ENCODE measurements around the gene RASEF. TPM values are rescaled to one million over a fixed set of nuclear protein-coding genes. Genes with fewer than 3 reads are reported as not detected.
A peak's percentile ranks its signal among the peaks of the same experiment; 100 is the strongest.

The RASEF gene
- total and polyA plus RNA-seq, 12 donors, result under 0.01 to 0.24 (median 0.08) TPM; not detected in 4

GRCh38 chr9:83065233-83065632 is 2.3 kb upstream of the RASEF start:
- ATAC-seq, result no peak
- 85 to 86% methylated on average over 1 of the region's 1 CpG for WGBS, 2 donors
- no peak for DNase-seq

GRCh38 chr9:83061990-83062650 is 822 bp downstream of the RASEF start:
- DNase-seq (no peak), ATAC-seq (peak in 3 of 8 donors; percentile 12 to 31 (median 22))
- 1 to 2% methylated on average over 53 of the region's 53 CpGs for WGBS, 2 donors
- intact Hi-C loops (cut with DNase I), result no loop called here
- Histone ChIP-seq H3K4me1 (peaks cover 0 to 22% (median 17%) of the 10 kb centered on the region in 9 donors), H3K4me3 (peak overlapping the region; percentile 2 to 50 (median 38)), H3K27ac (no peak overlapping the region), H3K9me3 (peaks cover 0 to 7% (median 0%) of the 10 kb centered on the region in 11 donors), H3K36me3 (no peaks in the 10 kb centered on the region), H3K27me3 (peaks cover 7 to 81% (median 61%) of the 10 kb centered on the region in 7 donors)
- no peak for TF ChIP-seq CTCF (IDR thresholded peaks at IDR 0.05)

More at GRCh38 chr9:83065233-83065632, 2.3 kb upstream of the RASEF start:
- Histone ChIP-seq H3K27me3 (peaks cover 7 to 67% (median 55%) of the 10 kb centered on the region in 7 donors), H3K27ac (no peak overlapping the region), H3K4me1 (peaks cover 0 to 22% (median 17%) of the 10 kb centered on the region in 9 donors), H3K36me3 (no peaks in the 10 kb centered on the region), H3K9me3 (peaks cover 0 to 7% (median 0%) of the 10 kb centered on the region in 11 donors), H3K4me3 (no peak overlapping the region)
- TF ChIP-seq CTCF (IDR thresholded peaks at IDR 0.05), result no peak
- intact Hi-C loops (cut with DNase I), result no loop called here

GRCh38 chr9:83061036-83061435 is 1.9 kb downstream of the RASEF start:
- H3K9me3 ChIP-seq, result peaks cover 0 to 7% (median 0%) of the 10 kb centered on the region in 11 donors
- DNase-seq, result no peak
- H3K27me3 ChIP-seq, result peaks cover 7 to 83% (median 61%) of the 10 kb centered on the region in 7 donors
- ATAC-seq, result no peak
- no peak overlapping the region for H3K27ac ChIP-seq
- 79 to 82% methylated on average over 2 of the region's 2 CpGs for WGBS, 2 donors
- intact Hi-C loops (cut with DNase I), result no loop called here
- no peaks in the 10 kb centered on the region for H3K36me3 ChIP-seq
- TF ChIP-seq CTCF (IDR thresholded peaks at IDR 0.05), result no peak
- no peak overlapping the region for H3K4me3 ChIP-seq
- H3K4me1 ChIP-seq, result peaks cover 0 to 22% (median 17%) of the 10 kb centered on the region in 9 donors

- Histone ChIP-seq H3K4me3 (no peak overlapping the region), H3K27ac (no peak overlapping the region), H3K36me3 (no peaks in the 10 kb centered on the region), H3K27me3 (peaks cover 7 to 78% (median 58%) of the 10 kb centered on the region in 7 donors), H3K9me3 (peaks cover 0 to 7% (median 0%) of the 10 kb centered on the region in 11 donors), H3K4me1 (peaks cover 0 to 22% (median 17%) of the 10 kb centered on the region in 9 donors)
- intact Hi-C loops (cut with DNase I), result no loop called here
- WGBS, 2 donors, result 82 to 84% methylated on average over 3 of the region's 3 CpGs
- DNase-seq, result no peak
- no peak for ATAC-seq
- no peak for TF ChIP-seq CTCF (IDR thresholded peaks at IDR 0.05)
These were observed 2.4 kb downstream of the RASEF start for GRCh38 chr9:83060556-83060955.

Measured in heart right ventricle (tissue), 16 donors.